ENCODE data around the gene OSBPL10. TPM values are rescaled to one million over a fixed set of nuclear protein-coding genes. Genes with fewer than 3 reads are reported as not detected.
"Not testable (repeated sequence)": the region's sequence is repeated elsewhere in the genome, so short reads cannot be mapped to it uniquely, and the experiment has no call there.

Gene OSBPL10
- total RNA-seq, 1 experiment from 2014 or later, result 4.8 TPM

GRCh38 chr3:31892500-31892899 lies 88.6 kb downstream of the OSBPL10 start:
- DNase-seq (ENCODE audit: low read depth), result no peak

DNA sequence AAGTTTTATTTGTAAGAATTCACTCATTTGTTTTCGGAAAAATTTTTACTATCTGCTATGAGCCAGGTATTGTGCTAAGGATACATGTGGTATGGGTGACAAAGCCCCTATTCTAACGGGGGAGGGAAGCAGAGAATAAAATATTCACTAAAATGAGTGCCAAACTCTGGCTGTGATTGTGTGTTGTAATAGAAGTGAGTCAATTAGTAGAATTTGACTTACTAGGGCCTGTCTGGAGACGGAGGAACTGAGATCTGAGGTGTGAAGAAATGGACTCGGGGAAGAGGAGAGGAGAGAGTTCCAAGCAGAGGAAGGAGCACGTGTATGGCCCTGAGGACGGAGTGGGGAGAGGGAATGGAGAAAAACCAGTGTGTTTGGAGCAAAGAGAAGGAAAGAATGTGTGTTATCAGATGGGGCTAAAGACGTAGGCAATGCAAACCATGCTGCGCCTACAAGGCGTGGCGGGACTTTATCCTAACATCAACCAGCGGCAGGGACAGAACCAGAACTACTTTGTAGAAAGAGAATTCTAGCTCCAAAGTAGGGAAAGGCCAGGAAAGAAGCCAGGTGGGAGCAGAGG lies 89.1 kb downstream of the OSBPL10 start:
- DNase-seq (ENCODE audit: low read depth), result no peak

DNA sequence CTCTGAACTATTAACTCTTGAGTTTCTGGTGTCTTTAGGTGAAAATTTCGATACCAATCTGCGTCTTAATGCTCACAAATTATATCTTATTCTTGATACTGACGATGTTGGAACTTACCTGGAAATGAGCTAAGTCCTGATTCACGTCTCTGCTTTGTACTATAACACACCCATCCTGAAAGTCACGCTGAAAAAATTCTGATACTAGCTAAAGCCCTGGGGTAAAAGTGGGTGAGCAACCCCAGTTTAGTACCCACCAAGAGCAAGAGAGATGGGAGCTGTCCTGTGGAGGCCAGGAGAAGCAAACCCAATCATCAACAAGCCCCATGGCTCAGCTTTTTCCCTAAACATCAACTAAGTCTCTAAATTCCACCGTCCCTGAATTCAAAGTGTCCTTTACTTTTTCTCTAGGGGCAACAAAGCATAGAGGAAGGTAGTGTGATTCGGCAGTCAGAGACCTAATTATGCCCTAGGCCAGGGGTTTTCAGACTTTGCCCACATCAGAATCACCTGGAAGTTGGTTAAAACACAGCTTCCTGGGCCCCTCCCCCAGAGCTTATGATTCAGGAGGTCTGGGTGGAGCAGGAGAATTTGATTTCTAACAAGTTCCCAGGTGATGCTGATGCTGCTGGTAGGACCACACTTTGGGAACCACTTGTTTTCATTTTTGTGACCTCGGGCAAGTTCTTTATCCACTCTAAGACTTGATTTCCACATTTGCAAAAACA lies 90.2 kb downstream of the OSBPL10 start:
- DNase-seq (ENCODE audit: low read depth), result no peak

GRCh38 chr3:31890007-31890406 lies 91.1 kb downstream of the OSBPL10 start:
- DNase-seq (ENCODE audit: low read depth), result no peak

GRCh38 chr3:31885235-31885634 lies 95.8 kb downstream of the OSBPL10 start:
- DNase-seq (ENCODE audit: low read depth), result no peak

GRCh38 chr3:31884251-31884650 lies 96.8 kb downstream of the OSBPL10 start:
- DNase-seq (ENCODE audit: low read depth), result no peak

DNA sequence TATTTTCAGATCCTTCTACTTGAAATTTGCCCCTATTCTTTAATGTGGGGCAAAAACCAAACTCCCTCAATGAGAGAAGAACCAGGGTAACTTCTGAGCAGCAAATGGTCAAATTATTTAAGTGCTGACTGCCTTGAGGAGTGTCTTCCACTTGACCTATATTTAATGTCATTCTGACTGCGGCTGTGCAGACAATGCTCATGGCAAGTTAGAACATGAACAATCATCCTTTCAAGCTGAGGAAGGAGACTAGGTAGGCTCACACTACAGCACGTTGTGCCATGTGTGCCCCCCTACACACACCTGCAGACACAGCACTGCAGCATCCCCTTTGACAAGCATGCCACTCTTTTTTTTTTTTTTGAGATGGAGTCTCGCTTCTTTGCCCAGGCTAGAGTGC lies 98.2 kb downstream of the OSBPL10 start:
- no peak for DNase-seq (ENCODE audit: low read depth)

- DNase-seq (ENCODE audit: low read depth), result no peak
Measured at GRCh38 chr3:31882431-31882830, 98.6 kb downstream of the OSBPL10 start.

DNA sequence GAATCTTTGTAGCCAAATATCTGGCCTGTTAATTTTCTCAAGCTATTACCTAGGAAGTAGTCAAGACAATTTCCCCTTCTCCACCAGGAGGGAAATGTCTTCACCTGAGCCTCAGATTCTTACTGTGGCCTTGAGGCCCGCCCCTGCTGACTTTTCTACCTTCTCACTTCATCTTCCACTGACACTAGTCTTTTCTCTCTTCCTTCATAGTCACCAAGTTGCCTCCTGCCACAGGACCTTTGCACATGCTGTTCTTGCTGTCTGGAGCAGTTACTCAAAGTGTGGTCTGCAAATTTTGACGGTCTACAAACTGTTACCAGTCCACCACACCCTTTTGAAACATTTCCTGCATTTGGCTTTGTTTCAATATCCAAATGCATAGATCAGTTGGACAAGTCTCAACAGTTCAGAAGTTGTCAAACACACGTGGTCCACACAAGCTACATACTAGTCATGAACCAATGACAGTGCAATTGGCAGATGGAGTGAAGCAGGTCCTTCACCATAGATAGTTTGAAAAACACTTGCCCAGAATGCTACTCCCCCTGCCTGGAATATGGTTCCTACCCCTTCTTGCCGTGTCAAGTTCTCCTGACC lies 100.5 kb downstream of the OSBPL10 start:
- no peak for DNase-seq (ENCODE audit: low read depth)

DNA sequence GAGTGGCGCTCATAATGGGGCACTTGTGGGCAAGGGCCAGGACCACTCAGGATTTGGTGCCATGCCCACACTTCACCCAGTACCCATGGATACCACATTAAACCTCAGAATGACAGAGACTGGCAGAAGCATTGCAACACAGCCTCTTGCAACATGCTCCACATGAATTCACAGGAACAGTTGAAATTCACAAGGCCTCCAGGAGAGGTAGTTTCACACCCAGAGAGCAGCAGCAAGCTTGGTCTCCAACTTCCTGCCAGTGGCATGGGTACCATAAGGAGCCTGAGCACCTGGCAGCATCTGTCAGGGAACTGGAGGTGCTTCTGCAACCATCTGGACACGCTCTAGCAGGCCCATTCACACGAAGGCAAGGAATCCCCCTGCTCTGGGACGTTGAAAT lies 101.0 kb downstream of the OSBPL10 start:
- no peak for DNase-seq (ENCODE audit: low read depth)

GRCh38 chr3:31879365-31879764 lies 101.7 kb downstream of the OSBPL10 start:
- DNase-seq (ENCODE audit: low read depth), result no peak

GRCh38 chr3:31878231-31878838 lies 102.7 kb downstream of the OSBPL10 start:
- no peak for DNase-seq (ENCODE audit: low read depth)

- peak; percentile 65 for DNase-seq (ENCODE audit: low read depth)
Measured at GRCh38 chr3:31876331-31876730, 104.7 kb downstream of the OSBPL10 start.

GRCh38 chr3:31875437-31875836 lies 105.6 kb downstream of the OSBPL10 start:
- no peak for DNase-seq (ENCODE audit: low read depth)

DNA sequence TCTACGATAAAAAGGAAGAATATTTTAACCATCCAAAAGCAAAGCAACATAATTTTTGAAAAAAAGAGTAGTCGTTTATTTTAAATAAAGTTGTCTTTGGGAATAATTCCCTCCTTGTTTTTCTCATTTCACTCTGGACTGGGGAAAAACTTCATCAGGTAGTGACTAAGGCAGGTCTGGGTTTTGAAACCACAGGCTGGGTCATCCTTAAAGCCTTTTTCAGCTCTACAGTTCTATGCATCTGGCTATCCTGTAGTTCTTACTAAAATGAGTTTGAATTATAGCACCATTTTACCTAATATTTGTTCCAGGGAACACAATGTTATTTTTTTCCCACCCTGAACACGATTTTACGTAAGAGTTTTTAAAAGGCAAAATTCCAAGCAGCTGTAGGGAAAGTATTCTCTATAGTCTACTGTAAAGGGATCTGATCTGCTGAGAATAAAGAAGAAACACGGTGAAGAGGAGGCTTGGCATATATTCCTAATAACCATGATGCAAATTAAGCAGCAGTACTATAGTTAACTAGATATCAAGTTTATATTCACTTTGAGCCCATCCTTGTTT lies 107.7 kb downstream of the OSBPL10 start:
- no peak for DNase-seq (ENCODE audit: low read depth)

- no peak for DNase-seq (ENCODE audit: low read depth)
Measured at GRCh38 chr3:31871939-31872507, 109.0 kb downstream of the OSBPL10 start.

DNA sequence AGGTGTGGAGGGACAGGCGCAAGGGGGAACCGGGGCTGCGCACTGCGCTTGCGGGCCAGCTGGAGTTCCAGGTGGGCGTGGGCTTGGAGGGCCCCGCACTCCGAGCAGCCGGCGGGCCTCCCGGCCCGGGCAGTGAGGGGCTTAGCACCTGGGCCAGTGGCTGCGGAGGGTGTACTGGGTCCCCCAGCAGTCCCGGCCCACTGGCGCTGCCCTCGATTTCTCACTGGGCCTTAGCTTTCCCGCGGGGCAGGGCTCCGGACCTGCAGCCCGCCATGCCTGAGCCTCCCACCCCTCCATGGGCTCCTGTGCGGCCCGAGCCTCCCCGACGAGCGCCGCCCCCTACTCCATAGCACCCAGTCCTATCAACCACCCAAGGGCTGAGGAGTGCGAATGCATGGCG lies 111.0 kb downstream of the OSBPL10 start:
- DNase-seq (ENCODE audit: low read depth), result not testable (repeated sequence)

DNA sequence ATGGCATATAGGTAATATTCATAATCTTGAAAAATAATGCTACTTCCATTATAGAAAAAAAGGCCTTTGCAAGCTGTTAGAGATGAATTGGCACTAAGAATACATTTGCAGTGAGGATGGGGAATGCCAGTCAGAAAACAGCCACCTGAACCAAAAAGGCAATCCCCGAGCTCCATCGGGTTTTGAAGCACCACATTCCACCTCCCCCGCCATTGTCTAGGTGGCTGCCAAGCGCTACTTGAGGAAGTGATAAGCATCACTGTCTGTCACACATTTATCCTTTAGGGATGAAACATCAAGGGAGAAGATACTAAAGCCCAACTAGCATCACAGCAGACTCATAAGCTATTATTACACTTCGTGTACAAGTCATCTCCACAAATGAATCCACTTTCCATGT lies 112.8 kb downstream of the OSBPL10 start:
- no peak for DNase-seq (ENCODE audit: low read depth)

- no peak for DNase-seq (ENCODE audit: low read depth)
Measured at GRCh38 chr3:31862666-31863279, 118.3 kb downstream of the OSBPL10 start.

DNA sequence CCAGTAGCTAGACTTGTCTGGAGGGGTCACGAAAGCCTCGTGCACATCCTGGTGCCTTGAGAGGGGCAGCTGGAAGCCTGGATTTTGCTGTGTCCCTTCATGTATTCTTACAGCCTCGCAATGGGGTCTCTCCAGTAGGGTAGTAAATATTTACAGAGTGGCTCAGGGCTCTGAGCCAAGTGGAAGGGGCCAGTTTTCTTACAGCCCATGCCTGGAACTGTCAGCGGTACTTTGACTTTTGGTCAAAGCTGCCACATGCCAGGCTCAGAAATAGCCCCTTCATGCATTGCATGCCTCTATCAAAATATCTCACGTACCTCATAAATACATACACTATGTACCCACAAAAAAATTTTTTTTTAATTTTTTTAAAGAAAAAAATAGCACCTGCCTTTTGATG lies 119.2 kb downstream of the OSBPL10 start:
- no peak for DNase-seq (ENCODE audit: low read depth)

DNA sequence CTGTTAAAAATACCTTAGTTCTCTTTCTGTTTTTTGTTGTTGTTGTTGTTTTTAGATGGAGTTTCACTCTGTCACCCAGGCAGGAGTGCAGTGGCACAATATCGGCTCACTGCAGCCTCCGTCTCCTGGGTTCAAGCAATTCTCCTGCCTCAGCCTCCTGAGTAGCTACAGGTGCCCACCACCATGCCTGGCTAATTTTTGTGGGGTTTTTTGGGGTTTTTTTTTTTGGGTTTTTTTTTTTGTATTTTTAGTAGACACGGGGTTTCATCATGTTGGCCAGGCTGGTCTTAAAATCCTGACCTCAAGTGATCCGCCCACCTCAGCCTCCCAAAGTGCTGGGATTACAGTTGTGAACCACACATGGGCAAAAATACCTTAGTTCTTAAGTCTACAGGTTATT lies 120.4 kb downstream of the OSBPL10 start:
- DNase-seq (ENCODE audit: low read depth), result not testable (repeated sequence)

DNA sequence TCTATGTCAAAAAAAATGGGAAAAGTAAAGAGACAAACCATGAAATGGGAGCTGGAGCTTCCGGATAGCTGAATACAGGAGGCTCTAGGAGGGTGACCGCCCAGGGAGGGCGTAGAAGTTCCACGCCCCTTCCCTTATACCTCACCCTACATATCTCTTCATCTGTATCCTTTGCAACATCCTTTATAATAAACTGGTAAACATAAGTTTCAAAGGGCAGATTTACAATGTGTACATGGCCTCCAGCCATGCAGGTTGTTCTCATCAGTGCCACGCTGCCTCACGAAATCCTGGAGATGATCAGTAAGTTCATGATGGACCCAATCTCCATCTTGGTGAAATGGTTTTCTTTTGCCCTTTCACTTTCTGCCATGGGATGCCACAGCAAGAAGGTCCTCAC lies 121.8 kb downstream of the OSBPL10 start:
- no peak for DNase-seq (ENCODE audit: low read depth)
